GM19099 (cell line): ENCODE results near the gene ZNF619.

Source experiments
- POLR2A ChIP-seq: IDR thresholded peaks from 3 replicates; pipeline ENCODE4 v1.6.1; 2011; ENCODE audit warnings: low read depth; ENCODE audit not compliant: insufficient read length; ENCODE audit errors: extremely low read depth

The ZNF619 gene

GRCh38 chr3:40511031-40511718 lies 34.3 kb downstream of the ZNF619 start:
- TF ChIP-seq POLR2A = no peak

DNA sequence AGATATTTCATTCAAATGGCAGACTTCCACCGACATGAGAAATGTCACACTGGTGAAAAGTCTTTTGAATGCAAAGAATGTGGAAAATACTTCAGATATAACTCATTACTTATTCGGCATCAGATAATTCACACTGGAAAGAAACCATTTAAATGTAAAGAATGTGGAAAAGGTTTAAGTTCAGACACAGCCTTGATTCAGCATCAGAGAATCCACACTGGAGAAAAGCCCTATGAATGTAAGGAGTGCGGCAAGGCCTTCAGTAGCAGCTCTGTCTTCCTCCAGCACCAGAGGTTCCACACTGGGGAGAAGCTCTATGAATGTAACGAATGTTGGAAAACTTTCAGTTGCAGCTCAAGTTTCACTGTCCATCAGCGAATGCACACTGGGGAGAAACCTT lies 39.3 kb downstream of the ZNF619 start:
- TF ChIP-seq POLR2A = no peak

DNA sequence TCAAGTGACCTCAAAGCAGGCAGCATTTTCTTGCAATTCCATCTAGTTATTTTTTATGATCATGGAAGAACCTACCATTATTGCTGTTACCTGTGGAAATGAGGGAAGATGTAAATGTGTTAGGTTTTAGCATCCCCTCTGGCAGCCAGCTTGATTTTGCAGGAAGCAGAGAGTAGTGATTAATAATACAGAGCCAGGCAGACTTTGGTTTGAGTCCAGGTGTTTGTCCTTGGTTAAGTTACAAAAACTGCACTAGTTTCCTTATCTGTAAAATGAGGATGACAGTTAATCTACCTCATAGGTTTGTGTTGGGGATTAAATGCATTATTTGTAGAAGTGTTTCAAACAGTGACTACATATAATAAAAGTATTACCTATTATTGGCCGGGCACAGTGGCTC lies 41.1 kb downstream of the ZNF619 start:
- no peak for TF ChIP-seq POLR2A

DNA sequence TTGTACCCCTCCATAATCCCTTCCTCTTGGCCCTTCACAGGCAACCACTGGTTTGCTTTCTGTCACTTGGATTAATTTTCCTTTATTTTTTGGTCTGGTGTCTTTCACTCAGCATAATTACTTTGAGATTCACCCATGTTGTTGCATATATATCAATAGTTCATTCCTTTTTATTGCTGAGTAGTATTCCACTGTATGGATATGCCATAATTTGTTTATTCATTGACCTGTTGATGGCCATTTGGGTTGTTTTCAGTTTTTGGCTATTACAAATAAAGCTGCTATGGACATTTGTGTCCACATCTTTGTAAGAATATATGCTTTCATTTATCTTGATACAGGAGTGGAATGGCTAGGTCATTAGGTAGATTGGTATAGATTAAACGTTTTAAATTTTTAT lies 41.9 kb downstream of the ZNF619 start:
- no peak for TF ChIP-seq POLR2A

- no peak for TF ChIP-seq POLR2A
Measured at GRCh38 chr3:40521254-40521653, 44.3 kb downstream of the ZNF619 start.

DNA sequence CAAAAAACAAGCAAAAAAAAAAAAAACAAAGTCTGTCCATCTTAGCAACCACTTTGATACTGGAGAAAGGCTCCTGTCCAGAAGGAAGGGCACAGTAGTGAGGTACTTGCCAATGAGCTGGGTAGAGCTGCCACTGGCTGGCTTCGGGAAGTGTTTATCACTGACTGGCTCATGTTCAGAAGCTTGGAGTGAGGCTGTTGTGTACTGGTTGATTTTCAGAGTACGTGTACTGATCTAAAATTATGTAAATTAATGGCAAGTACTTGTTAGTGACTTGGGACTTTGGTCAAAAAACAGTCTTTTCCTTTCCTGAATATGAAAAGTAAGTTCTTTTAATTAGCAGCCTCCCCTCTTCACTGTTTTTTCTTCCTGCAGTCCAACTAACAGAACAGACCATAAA lies 46.9 kb downstream of the ZNF619 start:
- no peak for TF ChIP-seq POLR2A

DNA sequence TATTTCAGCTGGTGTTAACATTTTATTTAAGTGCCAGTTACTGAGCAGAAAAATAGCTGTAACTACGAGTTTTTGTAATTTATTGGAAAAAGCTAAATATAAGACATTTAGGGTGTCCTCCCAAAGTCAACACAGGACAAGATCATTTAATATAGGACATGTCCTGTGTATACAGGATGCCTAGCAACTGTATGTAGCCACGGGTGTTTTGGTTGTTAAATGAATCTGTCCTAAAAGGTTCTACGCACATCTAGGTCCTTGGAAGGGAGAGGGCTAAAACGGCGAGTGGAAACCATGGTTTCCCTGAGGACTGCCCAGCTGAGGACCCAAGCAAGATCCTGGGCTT lies 47.3 kb downstream of the ZNF619 start:
- TF ChIP-seq POLR2A = no peak

GRCh38 chr3:40524568-40525285 lies 47.8 kb downstream of the ZNF619 start, which contains the start of gene ZNF621:
Gene ZNF621, plus strand, starts transcription at chr3:40524960. Its CDS starts 881 bp downstream, at chr3:40525841.
- peak; percentile 95 for TF ChIP-seq POLR2A

GRCh38 chr3:40528426-40528825 lies 51.5 kb downstream of the ZNF619 start:
- TF ChIP-seq POLR2A = no peak

GRCh38 chr3:40532252-40532651 lies 55.3 kb downstream of the ZNF619 start:
- no peak for TF ChIP-seq POLR2A

DNA sequence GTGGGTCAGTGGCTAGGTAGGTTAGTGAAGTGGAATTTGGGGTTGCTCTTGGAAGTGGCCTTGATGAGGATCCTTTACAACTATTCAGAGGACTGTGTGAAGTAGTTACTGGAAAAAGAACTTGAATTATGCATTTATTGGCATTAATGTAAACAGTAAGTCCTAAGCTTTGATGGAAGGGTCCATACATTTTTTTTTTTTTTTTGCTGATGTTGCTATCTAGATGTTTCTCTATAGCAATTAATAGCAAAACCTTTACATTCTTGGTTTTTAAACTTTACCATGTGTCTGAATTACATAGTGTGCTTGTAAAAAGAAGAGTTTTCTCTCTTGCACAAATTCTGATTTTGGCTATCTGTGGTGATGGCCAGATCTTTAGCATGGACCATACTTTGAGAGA lies 57.4 kb downstream of the ZNF619 start:
- TF ChIP-seq POLR2A = no peak
